ENCODE data around the gene SLC30A10. TPM values are rescaled to one million over a fixed set of nuclear protein-coding genes. Genes with fewer than 3 reads are reported as not detected.

Gene SLC30A10
- total and polyA plus RNA-seq, 2 of the 13 experiments (the other 11 are each of a cell fraction or from before 2014, with no cell fraction given) = 20.9 to 30.2 TPM

- Histone ChIP-seq H3K27me3 (ENCODE audit: control insufficient read depth in 1 of 2, insufficient read depth in 2 of 2, low read length in 2 of 2) (no peaks in the 10 kb centered on the region; a peak in 1 of 5 replicates), H3K27ac (ENCODE audit: extremely low read length, insufficient read depth, low read length) (no peak overlapping the region), H2AFZ (ENCODE audit: low read length) (no peak overlapping the region), H3K4me2 (ENCODE audit: low read depth, low read length) (no peak overlapping the region), H3K9me3 (ENCODE audit: low read length) (no peaks in the 10 kb centered on the region), H3K36me3 (replicated peaks in 1 of 2; ENCODE audit: control insufficient read depth in 1 of 2, insufficient read depth in 2 of 2, low read length in 2 of 2) (no peaks in the 10 kb centered on the region), H4K20me1 (ENCODE audit: insufficient read depth, low read length) (no peaks in the 10 kb centered on the region), H3K79me2 (ENCODE audit: insufficient read depth, low read length) (no peaks in the 10 kb centered on the region), H3K4me3 (replicated peaks in 1 of 3; ENCODE audit: insufficient read depth in 1 of 3, low read depth in 2 of 3, low read length in 3 of 3) (no peak overlapping the region), H3K9ac (ENCODE audit: insufficient read depth, low read depth, low read length) (no peak overlapping the region), H3K4me1 (ENCODE audit: insufficient read depth, low read length) (peaks cover 15% of the 10 kb centered on the region)
- POLR2A ChIA-PET = interaction anchor here (1.0 to 1.1 kb wide), 2 partner anchors 18 to 24 kb away, joined by 3 to 6 read pairs; no protein-coding TSS in a partner anchor
- ATAC-seq = peak; percentile 20; the same call in 1 of the 3 replicates
- TF ChIP-seq MTF2 (CRISPR knock-in tag; IDR thresholded peaks at IDR 0.05; ENCODE audit: borderline replicate concordance) = no peak
- TF ChIP-seq CHD4 (IDR thresholded peaks at IDR 0.05; ENCODE audit: borderline replicate concordance, low read length) = no peak
- TF ChIP-seq, protein P1, sequence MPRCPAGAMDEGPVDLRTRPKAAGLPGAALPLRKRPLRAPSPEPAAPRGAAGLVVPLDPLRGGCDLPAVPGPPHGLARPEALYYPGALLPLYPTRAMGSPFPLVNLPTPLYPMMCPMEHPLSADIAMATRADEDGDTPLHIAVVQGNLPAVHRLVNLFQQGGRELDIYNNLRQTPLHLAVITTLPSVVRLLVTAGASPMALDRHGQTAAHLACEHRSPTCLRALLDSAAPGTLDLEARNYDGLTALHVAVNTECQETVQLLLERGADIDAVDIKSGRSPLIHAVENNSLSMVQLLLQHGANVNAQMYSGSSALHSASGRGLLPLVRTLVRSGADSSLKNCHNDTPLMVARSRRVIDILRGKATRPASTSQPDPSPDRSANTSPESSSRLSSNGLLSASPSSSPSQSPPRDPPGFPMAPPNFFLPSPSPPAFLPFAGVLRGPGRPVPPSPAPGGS (CRISPR knock-in tag; IDR thresholded peaks at IDR 0.05) = no peak
- no peak for TF ChIP-seq HNRNPUL1 (IDR thresholded peaks at IDR 0.05; ENCODE audit: low read depth, low read length)
- no peak for TF ChIP-seq NR3C1 (CRISPR knock-in tag; IDR thresholded peaks at IDR 0.05)
- no peak for TF ChIP-seq MED13 (CRISPR knock-in tag; IDR thresholded peaks at IDR 0.05)
- TF ChIP-seq RXRA (CRISPR knock-in tag; IDR thresholded peaks at IDR 0.05) = no peak
- no peak for TF ChIP-seq DR1 (CRISPR knock-in tag; IDR thresholded peaks at IDR 0.05)
- no peak for TF ChIP-seq ZBTB8A (CRISPR knock-in tag; IDR thresholded peaks at IDR 0.05; ENCODE audit: borderline replicate concordance, low read depth)
- TF ChIP-seq, protein P2, sequence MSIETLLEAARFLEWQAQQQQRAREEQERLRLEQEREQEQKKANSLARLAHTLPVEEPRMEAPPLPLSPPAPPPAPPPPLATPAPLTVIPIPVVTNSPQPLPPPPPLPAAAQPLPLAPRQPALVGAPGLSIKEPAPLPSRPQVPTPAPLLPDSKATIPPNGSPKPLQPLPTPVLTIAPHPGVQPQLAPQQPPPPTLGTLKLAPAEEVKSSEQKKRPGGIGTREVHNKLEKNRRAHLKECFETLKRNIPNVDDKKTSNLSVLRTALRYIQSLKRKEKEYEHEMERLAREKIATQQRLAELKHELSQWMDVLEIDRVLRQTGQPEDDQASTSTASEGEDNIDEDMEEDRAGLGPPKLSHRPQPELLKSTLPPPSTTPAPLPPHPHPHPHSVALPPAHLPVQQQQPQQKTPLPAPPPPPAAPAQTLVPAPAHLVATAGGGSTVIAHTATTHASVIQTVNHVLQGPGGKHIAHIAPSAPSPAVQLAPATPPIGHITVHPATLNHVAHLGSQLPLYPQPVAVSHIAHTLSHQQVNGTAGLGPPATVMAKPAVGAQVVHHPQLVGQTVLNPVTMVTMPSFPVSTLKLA (IDR thresholded peaks at IDR 0.05) = no peak
- no peak for TF ChIP-seq ZKSCAN5 (CRISPR knock-in tag; IDR thresholded peaks at IDR 0.05)
- TF ChIP-seq, protein P3, sequence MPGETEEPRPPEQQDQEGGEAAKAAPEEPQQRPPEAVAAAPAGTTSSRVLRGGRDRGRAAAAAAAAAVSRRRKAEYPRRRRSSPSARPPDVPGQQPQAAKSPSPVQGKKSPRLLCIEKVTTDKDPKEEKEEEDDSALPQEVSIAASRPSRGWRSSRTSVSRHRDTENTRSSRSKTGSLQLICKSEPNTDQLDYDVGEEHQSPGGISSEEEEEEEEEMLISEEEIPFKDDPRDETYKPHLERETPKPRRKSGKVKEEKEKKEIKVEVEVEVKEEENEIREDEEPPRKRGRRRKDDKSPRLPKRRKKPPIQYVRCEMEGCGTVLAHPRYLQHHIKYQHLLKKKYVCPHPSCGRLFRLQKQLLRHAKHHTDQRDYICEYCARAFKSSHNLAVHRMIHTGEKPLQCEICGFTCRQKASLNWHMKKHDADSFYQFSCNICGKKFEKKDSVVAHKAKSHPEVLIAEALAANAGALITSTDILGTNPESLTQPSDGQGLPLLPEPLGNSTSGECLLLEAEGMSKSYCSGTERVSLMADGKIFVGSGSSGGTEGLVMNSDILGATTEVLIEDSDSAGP (CRISPR knock-in tag; IDR thresholded peaks at IDR 0.05; ENCODE audit: borderline replicate concordance) = no peak
- TF ChIP-seq SIX1 (CRISPR knock-in tag; IDR thresholded peaks at IDR 0.05; ENCODE audit: borderline replicate concordance) = no peak
- no peak for TF ChIP-seq ZZZ3 (CRISPR knock-in tag; IDR thresholded peaks at IDR 0.05; ENCODE audit: borderline replicate concordance)
- no peak for TF ChIP-seq HNRNPL (IDR thresholded peaks at IDR 0.05; ENCODE audit: low read depth, low read length)
- intact Hi-C loops (cut with micrococcal nuclease; ENCODE audit: unreplicated experiment) = no loop called here
- DNase-seq (ENCODE audit: low spot score) = no peak
- in situ Hi-C loops (cut with HindIII; ENCODE audit: extremely low pct_ligation_motif_present, low pct_unique_long_range_greater_than_20kb) = no loop called here
- BruUV-seq (replicated peaks) = no TSS peak
- CTCF ChIA-PET (ENCODE audit: low intra/inter-chr PET ratio, low total read pairs) = no interaction called here
- WGBS (ENCODE audit: low lambda C conversion rate) = 79% methylated on average over 3 of the region's 3 CpGs
- no peak for FAIRE-seq
Measured at GRCh38 chr1:219908170-219908569, 20.2 kb downstream of the SLC30A10 start.
